GM20000 (cell line): Measurements from ENCODE around the gene C2CD2.
A peak's percentile ranks its signal among the peaks of the same experiment; 100 is the strongest.

ENCODE experiments used
- DNase-seq: peaks from one replicate; pipeline ENCODE4 v3.0.0; 2012; ENCODE audit warnings: low spot score
- CTCF ChIP-seq: IDR thresholded peaks from 2 replicates; pipeline ENCODE4 v1.5.1; 2012; ENCODE audit warnings: mild to moderate bottlenecking, control low read depth; ENCODE audit errors: extremely low read depth, missing control alignments

C2CD2 gene

DNA sequence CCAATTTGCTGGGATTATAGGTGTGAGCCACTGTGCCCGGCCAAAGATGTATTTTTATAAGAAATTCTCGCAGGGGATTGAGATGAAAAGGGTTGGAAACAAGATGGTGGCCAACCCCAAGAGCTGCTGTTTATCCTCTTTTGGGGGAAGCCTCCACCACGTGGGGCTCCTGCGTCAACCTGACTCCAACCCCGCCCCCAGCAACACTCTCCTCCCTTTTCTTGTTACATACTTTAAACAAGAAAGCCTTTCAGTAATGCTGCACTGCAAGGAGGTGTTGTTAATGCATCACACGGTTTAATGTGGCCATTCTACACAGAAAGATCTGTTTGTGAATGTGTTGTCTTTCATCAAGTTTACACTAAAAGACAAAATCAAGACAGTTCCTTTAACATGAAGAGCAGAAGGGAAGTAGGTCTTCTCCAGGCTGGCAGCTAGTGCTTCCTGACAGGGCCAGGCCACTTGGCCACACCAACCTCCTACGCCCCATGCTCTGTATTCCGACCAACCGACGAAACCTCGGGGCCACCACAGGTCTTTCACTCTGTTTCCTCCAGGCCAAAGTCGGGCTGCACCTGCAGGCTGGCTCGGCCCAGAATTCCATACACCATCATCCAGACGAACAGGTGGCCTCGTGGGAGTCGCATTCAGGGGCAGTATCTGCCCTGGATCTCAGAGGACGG lies 25.9 kb downstream of the C2CD2 start:
- TF ChIP-seq CTCF: no peak
- DNase-seq: peak; percentile 64

GRCh38 chr21:41926807-41927171 lies 27.0 kb downstream of the C2CD2 start:
- no peak for DNase-seq
- no peak for TF ChIP-seq CTCF

DNA sequence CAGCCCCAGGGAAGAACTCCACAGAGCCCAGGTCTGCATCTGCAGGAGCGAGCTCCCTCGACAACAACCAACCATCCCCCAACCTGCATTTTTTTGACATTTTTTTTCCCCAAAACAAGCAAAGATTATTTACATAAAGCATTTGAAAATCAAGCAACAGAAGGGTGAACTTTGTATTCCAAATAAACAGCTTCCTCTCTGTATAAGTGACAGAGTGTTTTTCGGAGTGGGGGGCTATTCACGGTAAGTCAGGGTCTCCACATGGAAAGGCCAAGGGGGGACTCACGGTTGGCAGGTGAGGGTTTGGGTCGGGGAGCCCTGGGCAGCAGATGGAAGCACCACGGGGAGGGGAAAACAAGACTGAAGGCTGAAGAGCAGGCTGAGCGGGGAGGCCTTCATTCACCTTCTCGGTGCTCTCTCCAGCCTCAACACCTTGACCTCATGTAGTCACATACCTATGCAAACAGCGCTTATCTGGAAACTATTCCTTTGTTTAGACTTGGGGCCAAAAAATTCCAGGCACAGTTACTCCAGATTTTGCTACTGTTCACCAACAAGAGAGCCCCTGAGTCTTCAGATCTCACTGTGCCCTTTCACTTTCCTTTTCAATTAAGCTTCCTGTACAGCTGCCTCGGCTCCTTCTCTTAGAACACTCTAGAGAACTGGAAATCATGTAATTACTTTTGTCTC lies 27.6 kb downstream of the C2CD2 start:
- DNase-seq: peak; percentile 69

DNA sequence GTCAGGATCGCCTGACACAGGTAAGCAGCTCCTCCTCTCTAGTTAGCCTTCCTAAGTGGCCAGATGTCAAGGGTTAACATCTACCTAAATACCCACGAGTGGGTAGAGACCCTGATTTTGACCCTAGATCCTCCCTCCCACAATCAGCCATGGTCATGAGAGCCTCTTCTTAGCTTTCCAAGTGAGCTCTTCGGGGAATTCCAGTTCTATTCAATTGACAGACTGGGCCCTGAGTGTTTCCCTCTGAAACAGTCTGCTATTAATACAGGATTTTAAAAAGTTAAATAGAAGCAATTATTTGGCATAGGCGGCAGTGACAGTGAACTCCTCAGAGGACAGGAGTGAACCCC lies 28.1 kb downstream of the C2CD2 start:
- no peak for TF ChIP-seq CTCF
- DNase-seq: no peak

More for the DNA sequence above, 27.6 kb downstream of the C2CD2 start:
- no peak for TF ChIP-seq CTCF

DNA sequence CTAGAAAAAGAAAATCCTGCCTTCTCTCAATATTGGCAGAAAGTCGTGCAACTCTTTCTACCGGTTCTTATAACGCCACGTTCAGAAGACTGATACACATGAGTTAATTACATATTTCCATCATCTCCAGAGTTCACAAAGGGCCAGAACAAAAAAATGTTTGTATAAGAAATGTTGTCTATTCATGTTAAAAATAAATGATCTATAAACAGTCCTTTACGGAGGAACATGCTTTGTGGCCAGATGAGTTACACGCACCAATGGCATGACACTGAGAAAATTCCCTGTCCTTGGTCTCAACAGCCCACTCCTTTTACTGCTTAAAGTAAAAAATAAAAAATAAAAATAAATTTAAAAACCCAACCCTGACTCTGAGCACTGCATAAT lies 29.5 kb downstream of the C2CD2 start:
- TF ChIP-seq CTCF: no peak
- DNase-seq: no peak

DNA sequence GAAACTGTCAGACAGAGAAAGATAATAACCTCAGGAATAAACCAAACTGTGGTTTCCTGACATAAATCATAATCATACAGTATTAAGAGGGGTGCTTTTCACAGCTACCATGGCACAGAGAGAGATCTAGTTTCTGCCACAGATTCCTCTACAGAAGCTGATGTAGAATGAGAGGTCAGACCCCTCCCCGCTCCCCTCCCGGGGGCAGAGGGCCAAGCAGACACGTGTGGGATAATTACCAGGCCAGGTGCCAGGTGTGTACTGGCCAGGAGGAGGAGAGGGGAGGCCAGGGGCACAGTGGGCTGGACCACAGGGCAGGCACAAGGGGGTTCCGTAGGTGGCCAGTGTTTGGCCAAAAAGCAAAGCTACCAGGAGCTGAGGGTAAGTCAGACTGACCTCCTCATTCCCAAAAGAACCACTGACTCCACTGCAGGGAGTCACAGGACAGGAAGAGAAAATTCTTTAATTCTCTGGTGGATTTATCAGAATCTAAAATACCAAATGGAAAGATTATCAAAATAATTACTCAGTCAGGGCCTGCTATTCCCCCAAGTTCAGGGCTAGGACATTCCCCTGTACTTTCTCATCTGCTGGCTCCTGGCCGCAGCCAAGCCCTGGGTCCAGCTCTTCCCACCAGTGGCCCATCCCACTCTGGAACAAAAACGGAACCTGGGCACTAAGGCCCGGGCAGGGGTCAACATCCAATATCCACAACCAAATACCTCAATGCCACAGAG lies 30.0 kb downstream of the C2CD2 start:
- no peak for DNase-seq
- no peak for TF ChIP-seq CTCF

DNA sequence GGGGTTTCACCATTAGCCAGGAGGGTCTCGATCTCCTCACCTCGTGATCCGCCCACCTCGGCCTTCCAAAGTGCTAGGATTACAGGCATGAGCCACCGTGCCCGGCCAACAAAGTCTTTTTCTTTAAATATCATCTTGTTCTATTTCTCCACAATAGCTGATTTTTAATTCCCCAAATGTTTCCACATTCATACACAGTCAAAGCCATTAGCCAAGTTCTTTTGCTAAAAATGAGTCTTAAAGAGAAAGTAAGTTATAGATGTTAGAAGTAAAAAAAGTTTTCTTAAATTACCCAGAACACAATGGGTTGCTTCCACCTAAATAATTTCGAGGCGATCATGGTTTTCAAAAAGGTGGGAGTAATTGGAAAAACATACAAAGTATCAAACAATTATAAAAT lies 30.6 kb downstream of the C2CD2 start:
- DNase-seq: no peak
- TF ChIP-seq CTCF: no peak
